SK-MEL-5 (cell line): ENCODE results near the gene CDK10. TPM values are rescaled to one million over a fixed set of nuclear protein-coding genes. Genes with fewer than 3 reads are reported as not detected.
A peak's percentile ranks its signal among the peaks of the same experiment; 100 is the strongest.
"Not testable (repeated sequence)": the region's sequence is repeated elsewhere in the genome, so short reads cannot be mapped to it uniquely, and the experiment has no call there.

Source experiments
- DNase-seq: peaks from one replicate; pipeline ENCODE4 v3.0.0-alpha.2; 2016; ENCODE audit warnings: low read depth, low spot score
- in situ Hi-C: cut with HindIII; loops from 2 replicates; pipeline ENCODE4 v1.10.0; 2016; ENCODE audit warnings: low sequenced_read_pairs, high pct_unique_total_duplicates, low pct_unique_long_range_greater_than_20kb
- total RNA-seq: library from RNA; depleted of rRNA; stranded (reverse); fragments of >200 nt; shearing (Covaris generic); gene quantifications from 2 replicates; pipeline ENCODE4 v1.2.3, GENCODE V29; 2014

The CDK10 gene
- total RNA-seq, 1 experiment from 2014 or later = 18.1 TPM

DNA sequence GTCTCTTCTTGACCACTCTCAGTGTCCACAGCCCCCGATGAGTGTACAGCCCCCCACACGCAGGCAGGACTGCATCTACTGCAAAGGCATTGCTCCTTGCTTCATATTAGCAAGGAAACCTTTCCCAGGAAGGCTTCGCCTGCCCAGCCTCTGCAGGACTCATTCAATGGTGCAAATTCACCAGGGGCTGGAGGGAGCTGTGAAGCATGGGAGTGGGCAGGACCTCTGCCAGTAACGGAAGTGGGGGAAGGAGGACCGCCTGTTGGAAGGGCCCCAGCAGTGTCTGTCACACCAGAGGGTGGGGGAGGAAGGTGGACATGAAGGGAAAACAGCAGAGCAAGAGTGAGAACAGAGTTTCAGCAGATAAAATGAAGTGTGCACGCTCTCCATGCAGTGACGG is 26.3 kb upstream of the CDK10 start:
- in situ Hi-C loops = no loop called here
- no peak for DNase-seq

DNA sequence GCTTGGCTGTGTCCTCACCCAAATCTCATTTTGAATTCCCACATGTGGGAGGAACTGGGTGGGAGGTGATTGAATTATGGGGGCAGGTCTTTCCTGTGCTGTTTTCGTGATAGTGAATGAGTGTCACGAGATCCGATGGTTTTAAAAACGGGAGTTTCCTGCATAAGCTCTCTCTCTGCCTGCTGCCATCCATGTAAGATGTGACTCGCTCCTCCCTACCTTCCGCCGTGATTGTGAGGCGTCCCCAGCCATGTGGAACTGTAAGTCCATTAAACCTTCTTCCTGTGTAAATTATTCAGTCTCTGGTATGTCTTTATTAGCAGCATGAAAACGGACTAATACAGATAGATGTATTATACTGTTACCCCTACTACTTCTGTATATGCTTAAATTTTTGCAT is 25.3 kb upstream of the CDK10 start:
- no peak for DNase-seq
- in situ Hi-C loops = no loop called here

DNA sequence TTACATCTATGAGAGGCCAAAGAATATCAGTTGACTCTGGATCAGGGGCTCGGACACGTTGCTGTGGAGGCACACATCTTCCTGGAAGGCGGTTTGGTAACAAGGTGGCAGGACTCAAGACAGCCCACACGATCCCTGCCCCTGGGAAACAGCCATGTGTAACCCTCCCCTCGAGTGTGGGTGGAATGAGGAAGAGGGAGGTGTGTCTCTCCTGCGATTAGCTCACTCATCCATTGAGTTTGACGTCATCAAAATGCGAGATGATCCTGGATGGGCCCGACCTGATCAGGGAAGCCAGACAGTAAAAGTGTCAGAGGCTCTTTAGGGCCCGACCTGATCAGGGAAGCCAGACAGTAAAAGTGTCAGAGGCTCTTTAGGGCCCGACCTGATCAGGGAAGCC is 22.3 kb upstream of the CDK10 start:
- in situ Hi-C loops, DNase-seq: not testable (repeated sequence)

DNA sequence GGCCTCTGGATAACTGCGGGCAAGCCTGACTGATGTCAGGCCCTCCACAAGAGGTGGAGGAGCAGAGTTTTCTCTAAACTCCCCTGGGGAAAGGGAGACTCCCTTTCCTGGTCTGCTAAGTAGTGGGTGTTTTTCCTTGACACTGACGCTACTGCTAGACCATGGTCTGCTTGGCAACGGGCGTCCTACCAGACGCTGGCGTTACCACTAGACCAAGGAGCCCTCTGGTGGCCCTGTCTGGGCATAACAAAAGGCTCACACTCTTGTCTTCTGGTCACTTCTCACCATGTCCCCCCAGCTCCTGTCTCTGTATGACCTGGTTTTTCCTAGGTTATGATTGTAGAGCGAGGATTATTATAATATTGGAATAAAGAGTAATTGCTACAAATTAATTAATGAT is 19.5 kb upstream of the CDK10 start:
- peak; percentile 63 for DNase-seq
- in situ Hi-C loops = not testable (repeated sequence)

DNA sequence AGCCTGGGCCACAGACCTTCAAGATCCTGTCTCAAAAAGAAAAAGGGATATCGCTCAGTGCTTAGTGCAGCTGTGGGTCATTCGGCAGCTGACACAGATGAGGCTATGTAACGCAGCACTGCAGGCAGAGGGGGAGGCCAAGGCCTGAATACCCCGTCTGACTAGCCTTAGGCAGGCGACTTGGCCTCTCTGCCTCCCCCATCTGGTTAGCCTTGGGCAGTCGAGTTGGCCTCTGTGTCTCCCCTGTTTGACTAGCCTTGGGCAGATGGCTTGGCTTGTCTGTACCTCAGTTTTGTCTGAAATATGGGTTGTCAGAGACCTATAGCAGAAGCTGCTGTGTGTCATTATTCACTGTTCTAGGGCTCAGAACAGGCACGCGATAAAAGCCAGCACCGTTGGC is 18.9 kb upstream of the CDK10 start:
- in situ Hi-C loops = no loop called here
- no peak for DNase-seq

DNA sequence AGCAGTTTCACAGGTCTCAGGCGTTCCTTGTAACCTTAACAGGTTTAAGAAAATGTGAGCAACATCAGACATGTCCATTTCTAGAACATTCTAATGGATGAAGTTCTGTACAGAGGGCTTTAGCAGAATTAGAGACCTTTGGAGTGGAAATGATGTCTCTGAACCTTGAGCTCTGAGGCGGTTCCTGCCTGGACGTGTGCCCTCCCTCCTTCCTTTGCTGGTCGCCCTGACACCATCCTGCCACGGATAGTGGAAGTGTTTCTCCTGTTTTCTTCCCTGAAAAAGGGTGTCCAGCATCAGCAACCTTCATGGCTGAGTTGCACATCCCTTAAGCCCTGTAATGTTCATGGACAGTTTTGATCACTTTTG is 17.7 kb upstream of the CDK10 start:
- in situ Hi-C loops = no loop called here
- DNase-seq = no peak

DNA sequence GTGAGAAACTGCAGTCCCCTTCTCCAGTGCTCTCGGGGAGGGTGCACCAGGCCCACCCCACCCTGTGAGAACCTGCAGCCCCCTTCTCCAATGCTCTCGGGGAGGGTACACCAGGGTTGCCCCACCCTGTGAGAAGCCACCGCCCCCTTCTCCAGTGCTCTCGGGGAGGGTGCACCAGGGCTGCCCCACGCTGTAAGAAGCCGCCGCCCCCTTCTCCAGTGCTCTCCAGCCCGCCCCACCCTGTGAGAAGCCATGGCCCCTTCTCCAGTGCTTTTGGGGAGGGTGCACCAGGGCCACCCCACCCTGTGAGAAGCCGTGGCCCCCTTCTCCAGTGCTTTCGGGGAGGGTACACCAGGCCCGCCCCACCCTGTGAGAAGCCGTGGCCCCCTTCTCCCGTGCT is 16.7 kb upstream of the CDK10 start:
- in situ Hi-C loops = no loop called here
- no peak for DNase-seq

DNA sequence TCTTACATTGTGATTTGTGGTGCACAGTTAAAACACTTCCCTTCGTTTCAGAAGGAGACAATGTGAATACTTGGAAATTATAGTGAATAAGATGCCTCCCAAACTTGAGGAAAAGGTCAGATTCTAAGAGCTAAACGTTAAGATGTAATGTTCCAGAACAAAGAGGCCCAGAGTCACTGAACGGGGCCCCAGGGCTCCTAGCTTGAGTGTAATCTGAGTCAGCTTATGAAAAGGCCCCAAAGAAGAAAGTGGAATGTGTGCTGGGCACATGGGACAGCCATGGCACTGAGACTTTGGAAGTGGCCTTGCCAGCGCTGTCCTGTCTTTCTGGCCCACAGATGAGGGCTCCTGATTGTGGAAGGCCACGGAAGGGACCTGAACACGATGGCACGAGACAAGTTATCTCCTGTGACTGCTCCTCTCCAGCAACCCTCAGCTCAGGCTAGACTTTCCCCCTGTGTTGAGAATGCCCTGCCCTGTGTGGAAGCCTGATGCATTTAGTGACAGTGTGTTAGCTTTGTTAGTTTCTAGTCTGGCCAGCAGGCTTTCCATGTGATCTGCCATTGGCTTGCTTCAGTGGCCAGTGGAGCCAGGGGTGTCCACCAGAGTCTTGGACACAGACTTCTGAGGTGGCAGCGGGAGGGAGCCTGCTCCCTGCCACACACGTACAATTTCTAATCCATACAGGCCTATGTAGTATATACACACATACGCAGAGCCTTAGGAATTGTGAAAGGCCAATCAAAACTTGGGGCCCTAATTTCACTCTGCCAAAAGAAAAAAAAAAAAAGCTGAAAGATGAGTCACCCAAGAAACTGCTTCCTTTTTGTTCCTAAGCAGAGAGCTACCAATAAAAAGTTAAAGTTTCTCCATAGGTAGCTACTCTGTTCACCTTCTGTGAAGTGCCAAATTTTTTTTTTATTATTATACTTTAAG is 15.7 kb upstream of the CDK10 start:
- in situ Hi-C loops = no loop called here
- DNase-seq = no peak

DNA sequence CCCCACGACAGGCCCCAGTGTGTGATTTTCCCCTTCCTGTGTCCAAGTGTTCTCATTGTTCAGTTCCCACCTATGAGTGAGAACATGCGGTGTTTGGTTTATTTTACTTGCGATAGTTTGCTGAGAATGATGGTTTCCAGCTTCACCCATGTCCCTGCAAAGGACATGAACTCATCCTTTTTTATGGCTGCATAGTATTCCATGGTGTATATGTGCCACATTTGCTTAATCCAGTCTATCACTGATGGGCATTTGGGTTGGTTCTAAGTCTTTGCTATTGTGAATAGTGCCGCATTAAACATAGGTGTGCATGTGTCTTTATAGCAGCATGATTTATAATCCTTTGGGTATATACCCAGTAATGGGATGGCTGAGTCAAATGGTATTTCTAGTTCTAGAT is 14.9 kb upstream of the CDK10 start:
- DNase-seq, in situ Hi-C loops: not testable (repeated sequence)

DNA sequence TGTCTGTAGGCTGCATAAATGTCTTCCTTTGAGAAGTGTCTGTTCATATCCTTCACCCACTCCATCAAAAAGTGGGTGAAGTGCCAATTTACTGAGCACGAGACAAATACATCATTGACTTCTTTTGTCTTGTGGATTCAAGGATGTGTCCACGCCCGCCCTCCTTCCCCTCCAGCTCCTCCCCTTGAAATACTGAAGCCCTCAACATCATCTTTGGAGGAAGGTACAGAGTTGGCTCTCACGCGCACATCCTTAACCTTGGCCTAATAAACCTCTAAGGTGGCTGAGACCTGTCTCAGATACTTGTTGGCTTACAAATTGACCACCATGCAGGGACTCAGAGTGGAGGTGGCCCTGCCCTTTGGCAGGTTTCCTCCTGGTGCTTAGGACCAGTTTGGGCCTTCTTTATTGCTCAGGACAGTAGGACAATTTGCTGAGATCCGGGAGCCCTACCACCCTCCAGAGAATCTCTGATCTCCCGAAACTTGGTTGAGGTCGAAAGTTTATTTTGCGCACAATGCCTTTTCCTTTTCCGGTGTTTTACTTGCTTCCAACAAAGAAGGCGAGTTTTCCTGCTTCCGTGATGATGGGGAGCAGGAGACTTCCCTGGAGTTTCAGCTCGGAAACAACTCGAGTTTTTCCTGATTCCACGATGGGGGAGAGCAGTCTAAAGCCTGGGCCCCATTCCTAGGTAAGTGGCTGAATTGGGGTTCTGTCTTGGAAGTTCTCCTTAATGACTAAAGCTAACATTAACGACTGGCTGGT is 14.1 kb upstream of the CDK10 start:
- no peak for DNase-seq
- in situ Hi-C loops = no loop called here

DNA sequence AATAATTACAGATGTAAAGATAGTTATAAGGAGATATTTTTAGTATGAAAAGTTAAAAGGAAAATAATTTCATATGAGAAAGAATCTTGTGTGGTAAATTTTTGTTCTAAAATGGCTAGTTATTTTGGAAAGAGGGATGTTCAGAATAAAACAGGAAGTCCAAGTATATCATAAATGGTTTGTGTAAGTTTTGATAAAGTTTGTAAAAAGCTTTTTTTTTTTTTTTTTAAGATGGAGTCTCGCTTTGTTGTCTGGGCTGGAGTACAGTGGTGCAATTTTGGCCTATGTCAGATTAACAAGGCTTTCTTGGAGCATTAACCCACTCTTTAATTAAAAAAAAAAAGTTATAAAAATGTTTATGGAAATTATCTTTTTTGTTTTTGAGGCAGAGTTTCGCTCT is 8.2 kb upstream of the CDK10 start:
- in situ Hi-C loops = no loop called here
- no peak for DNase-seq

DNA sequence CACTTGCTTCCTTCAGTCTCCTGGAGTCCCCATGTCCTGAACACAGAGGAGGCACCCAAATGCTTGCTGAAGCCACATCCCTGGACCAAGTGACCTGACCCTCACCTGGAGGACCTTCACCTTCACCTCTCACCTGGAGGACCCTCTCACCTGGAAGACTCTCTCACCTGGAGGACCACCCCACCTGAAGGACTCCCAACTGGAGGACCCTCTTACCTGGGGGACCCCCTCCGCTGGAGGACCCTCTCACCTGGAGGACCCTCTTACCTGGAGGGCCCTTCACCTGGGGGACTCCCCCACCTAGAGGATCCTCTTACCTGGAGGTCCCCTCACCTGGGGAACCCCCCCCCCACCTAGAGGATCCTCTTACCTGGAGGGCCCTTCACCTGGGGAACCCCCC is 573 bp upstream of the CDK10 start:
- in situ Hi-C loops = no loop called here
- DNase-seq = no peak

DNA sequence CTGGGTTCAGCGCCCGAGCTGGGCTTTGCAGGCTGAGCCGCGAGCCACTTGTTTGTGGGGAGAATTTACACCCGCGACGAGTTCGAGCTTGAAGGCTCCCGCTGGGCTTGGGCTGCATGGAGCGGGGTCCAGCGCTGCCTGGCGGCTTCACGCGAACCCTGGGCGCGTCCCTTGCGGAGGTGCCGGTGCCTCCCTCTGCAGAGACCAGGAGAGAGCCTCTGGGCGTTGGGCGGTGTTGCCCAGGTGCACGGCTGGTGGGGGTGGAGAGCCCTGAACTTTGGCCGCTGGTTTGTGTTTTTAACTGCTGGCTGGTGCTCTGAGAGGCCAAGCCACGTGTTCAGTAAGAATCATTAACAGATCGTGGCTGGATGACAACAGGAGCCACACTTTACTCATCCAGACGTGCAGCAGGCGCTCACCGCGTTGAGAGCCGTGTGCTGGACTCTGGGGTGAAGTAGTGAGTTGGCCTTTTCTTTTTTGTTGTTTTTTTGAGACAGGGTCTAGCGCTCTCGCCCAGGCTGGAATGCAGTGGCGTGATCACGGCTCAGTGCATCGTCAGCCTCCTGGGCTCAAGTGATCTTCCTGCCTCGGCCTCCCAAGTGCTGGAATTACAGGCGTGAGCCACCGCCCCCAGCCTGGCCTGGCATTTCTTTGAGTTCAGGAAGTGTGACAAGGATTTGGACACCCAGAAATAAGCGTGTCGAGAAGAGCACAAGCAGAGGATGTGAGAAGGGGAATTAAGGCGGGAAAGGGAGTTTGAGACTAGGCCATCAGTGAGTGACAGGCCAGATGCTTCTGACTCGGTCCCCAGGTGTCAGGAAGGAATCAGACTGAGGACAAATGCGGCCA is 827 bp downstream of the CDK10 start:
- in situ Hi-C loops = no loop called here
- no peak for DNase-seq

DNA sequence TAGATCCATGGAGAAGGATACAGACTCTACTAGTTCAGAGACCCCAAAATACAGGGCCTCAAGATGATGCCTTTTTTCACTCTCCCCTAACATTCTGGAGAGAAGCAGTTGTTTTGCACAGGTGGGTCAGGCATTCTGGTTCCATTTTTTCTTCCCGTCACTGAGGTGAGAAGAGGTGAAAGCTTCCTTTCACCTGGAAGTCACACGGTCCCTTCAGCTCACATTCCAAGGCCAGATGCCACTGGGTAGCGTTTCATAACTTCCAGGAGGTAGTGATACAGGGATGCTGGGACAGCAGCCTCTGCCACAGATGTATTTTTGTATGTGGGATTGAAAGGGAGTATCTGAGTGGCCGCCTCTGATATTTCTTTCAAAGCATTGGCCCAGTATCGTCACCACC is 1.9 kb downstream of the CDK10 start:
- in situ Hi-C loops = no loop called here

DNA sequence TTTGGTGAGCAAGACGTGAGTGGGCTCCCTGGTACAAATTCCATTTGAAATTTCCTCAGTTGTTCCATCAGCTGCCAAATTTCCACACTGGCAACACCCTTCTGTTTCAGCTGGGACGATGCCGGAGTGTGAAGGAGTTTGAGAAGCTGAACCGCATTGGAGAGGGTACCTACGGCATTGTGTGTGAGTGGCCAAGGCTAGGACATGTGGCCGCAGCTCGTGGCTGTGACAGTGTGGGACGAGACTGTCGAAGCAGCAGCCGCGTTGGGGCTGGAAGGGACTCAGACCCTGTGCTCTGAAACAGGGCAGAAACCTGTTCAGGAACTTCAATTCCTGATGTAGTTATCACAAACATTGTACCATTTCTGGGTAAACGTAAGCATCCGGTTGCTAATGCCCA is 2.7 kb downstream of the CDK10 start:
- in situ Hi-C loops = no loop called here
- no peak for DNase-seq

More for the DNA sequence above, 1.9 kb downstream of the CDK10 start:
- DNase-seq = no peak

DNA sequence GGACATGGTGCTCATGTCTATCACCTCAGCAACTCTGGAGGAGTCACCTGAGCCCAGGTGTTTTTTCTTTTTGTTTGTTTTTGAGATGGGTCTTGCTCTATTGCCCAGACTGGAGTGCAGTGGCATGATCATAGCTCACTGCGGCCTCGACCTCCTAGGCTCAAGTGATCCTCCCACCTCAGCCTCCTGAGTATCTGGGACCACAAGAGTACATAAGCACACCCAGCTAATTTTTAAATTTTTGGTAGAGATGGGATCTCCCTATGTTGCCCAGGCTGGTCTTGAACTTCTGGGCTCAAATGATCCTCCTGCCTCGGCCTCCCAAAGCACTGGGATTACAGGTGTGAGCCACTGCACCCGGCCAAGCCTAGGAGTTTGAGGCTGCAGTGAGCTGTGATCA is 3.1 kb downstream of the CDK10 start:
- DNase-seq, in situ Hi-C loops: not testable (repeated sequence)

DNA sequence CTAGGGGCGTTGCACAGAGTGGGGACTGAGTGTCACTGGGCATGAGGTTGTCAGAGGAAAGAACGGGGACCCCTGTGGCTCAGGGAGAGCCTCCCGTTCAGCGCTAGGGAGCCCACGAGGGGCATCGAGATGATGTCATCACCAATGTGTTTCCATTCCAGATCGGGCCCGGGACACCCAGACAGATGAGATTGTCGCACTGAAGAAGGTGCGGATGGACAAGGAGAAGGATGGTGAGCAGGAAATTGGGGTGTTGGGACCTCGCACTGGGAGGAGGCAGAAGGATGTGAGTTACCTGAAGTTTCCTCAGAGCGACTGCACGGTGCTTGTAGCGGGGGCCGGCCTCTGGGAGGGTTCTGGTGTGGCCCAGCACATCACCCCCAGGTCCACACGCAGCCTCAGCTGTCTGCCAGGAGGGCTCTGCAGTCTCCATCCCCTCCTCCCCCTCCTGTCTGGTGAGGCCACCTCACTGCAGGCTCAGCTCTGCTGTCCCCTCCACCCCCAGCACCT is 4.0 kb downstream of the CDK10 start:
- no peak for DNase-seq
- in situ Hi-C loops = no loop called here
